Tibial artery (tissue), 4 donors: ENCODE results near the gene SCMH1.
A peak's percentile ranks its signal among the peaks of the same experiment; 100 is the strongest.

ENCODE experiments used
- DNase-seq, 2 donors: peaks; one replicate each; pipeline ENCODE4 v3.0.0-alpha.2; 2019
- H3K27ac ChIP-seq, 2 donors: fragments of 200-600 bp; sonication (generic) in 1 of 2; 1 replicate in 1 of 2; 2 replicates in 1 of 2; pipeline ENCODE4 v1.5.1; 2018 to 2019; ENCODE audit warnings: mild to moderate bottlenecking in 1 of 2
- H3K27me3 ChIP-seq, 2 donors: fragments of 200-600 bp; sonication (generic) in 1 of 2; one replicate each; pipeline versions ENCODE4 v1.5.1 to v1.6.0; 2016 to 2019
- H3K36me3 ChIP-seq, 3 donors: fragments of 200-600 bp; sonication (generic) in 2 of 3; one replicate each; pipeline ENCODE4 v1.5.1; 2016 to 2019; ENCODE audit warnings: mild to moderate bottlenecking in 2 of 3
- H3K4me1 ChIP-seq, 4 donors: fragments of 200-600 bp; sonication (generic) in 2 of 4; 1 replicate in 3 of 4; 2 replicates in 1 of 4; pipeline ENCODE4 v1.5.1; 2016 to 2019
- H3K4me3 ChIP-seq, 2 donors: fragments of 200-600 bp; sonication (generic) in 1 of 2; 1 replicate in 1 of 2; 2 replicates in 1 of 2; pipeline ENCODE4 v1.5.1; 2018 to 2019; ENCODE audit warnings: mild to moderate bottlenecking in 2 of 2
- H3K9me3 ChIP-seq, 3 donors: fragments of 200-600 bp; sonication (generic) in 1 of 3; one replicate each; pipeline ENCODE4 v1.5.1; 2016 to 2019
- intact Hi-C: fragments of 100-400 bp; cut with DNase I; formaldehyde crosslinking; loops from one replicate; pipeline ENCODE4 v1.15.0; 2023; ENCODE audit warnings: low total_unique reads
- TF ChIP-seq, protein P1 (sequence below), 2 experiments: fragments of 200-600 bp in 1 of 2; fragments of 450-650 bp in 1 of 2; IDR thresholded peaks; one replicate each; pipeline ENCODE4 v1.5.1; 2017 to 2019; ENCODE audit warnings: antibody characterized with exemption in 2 of 2, mild to moderate bottlenecking in 1 of 2, moderate library complexity in 1 of 2

Gene SCMH1

GRCh38 chr1:41102653-41103052 is 139.5 kb downstream of the SCMH1 start:
- Histone ChIP-seq H3K27me3 (no peaks in the 10 kb centered on the region), H3K4me1 (peaks cover 0 to 62% (median 34%) of the 10 kb centered on the region in 4 donors), H3K36me3 (no peaks in the 10 kb centered on the region), H3K27ac (peak overlapping the region; percentile 50 to 60), H3K4me3 (no peak overlapping the region), H3K9me3 (no peaks in the 10 kb centered on the region)
- no peak for DNase-seq
- TF ChIP-seq, protein P1, sequence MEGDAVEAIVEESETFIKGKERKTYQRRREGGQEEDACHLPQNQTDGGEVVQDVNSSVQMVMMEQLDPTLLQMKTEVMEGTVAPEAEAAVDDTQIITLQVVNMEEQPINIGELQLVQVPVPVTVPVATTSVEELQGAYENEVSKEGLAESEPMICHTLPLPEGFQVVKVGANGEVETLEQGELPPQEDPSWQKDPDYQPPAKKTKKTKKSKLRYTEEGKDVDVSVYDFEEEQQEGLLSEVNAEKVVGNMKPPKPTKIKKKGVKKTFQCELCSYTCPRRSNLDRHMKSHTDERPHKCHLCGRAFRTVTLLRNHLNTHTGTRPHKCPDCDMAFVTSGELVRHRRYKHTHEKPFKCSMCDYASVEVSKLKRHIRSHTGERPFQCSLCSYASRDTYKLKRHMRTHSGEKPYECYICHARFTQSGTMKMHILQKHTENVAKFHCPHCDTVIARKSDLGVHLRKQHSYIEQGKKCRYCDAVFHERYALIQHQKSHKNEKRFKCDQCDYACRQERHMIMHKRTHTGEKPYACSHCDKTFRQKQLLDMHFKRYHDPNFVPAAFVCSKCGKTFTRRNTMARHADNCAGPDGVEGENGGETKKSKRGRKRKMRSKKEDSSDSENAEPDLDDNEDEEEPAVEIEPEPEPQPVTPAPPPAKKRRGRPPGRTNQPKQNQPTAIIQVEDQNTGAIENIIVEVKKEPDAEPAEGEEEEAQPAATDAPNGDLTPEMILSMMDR (IDR thresholded peaks at IDR 0.05) = no peak
- intact Hi-C loops = loop anchor here (10.0 kb wide), 1 partner anchor 48 kb away; no protein-coding TSS in a partner anchor

DNA sequence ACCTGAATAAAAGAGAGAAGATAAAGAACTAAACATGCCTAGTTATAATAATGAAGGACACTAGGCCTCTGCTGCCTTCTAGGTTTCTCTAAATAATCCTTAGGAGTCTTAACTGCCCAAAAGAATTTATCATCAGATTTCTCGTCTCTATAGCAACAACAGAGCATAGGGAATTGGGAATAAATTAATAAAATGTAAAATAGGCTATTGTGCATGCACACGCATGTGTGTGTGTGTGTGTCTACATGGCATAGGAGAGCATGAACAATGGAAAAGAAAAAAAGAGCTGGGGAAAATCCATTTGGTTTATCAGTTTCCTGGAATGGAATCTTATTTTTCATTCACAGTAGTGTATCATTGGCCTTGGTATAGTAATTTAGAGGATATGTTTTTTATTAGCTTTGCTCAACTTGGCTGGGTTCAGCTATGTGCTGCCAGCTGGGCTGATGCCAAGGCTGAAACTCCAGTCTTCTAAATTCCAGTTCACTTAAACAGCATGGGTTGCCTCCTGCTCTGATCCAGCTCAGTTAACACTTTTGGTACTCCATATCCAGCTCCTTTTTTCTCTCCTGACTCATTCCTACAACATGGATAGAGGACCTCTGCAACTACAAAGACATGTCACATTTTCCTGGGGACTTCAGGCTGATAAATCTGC is 140.0 kb downstream of the SCMH1 start:
- Histone ChIP-seq H3K4me1 (peaks cover 0 to 64% (median 36%) of the 10 kb centered on the region in 4 donors), H3K36me3 (no peaks in the 10 kb centered on the region), H3K9me3 (no peaks in the 10 kb centered on the region), H3K4me3 (no peak overlapping the region), H3K27me3 (no peaks in the 10 kb centered on the region), H3K27ac (peak overlapping the region; percentile 50 to 60)
- TF ChIP-seq, protein P1 (IDR thresholded peaks at IDR 0.05) = no peak
- intact Hi-C loops = loop anchor here (10.0 kb wide), 1 partner anchor 47 kb away; no protein-coding TSS in a partner anchor
- DNase-seq = peak; percentile 89 to 96

- no peak for DNase-seq
- H3K27ac ChIP-seq = peak overlapping the region; percentile 23 to 60
- H3K9me3 ChIP-seq = no peaks in the 10 kb centered on the region
- H3K4me3 ChIP-seq = no peak overlapping the region
- no peaks in the 10 kb centered on the region for H3K27me3 ChIP-seq
- no peaks in the 10 kb centered on the region for H3K36me3 ChIP-seq
- peaks cover 0 to 67% (median 43%) of the 10 kb centered on the region in 4 donors for H3K4me1 ChIP-seq
- TF ChIP-seq, protein P1 (IDR thresholded peaks at IDR 0.05) = no peak
- intact Hi-C loops = loop anchor here (10.0 kb wide), 1 partner anchor 46 kb away; no protein-coding TSS in a partner anchor
Measured at GRCh38 chr1:41101076-41101475, 141.0 kb downstream of the SCMH1 start.

- no peaks in the 10 kb centered on the region for H3K9me3 ChIP-seq
- no peaks in the 10 kb centered on the region for H3K27me3 ChIP-seq
- H3K27ac ChIP-seq = peak overlapping the region in 1 of 2 donors; percentile 1
- TF ChIP-seq, protein P1 (IDR thresholded peaks at IDR 0.05) = no peak
- no peaks in the 10 kb centered on the region for H3K36me3 ChIP-seq
- intact Hi-C loops = loop anchor here (10.0 kb wide), 1 partner anchor 45 kb away; no protein-coding TSS in a partner anchor
- peaks cover 0 to 67% (median 43%) of the 10 kb centered on the region in 4 donors for H3K4me1 ChIP-seq
- DNase-seq = no peak
- no peak overlapping the region for H3K4me3 ChIP-seq
Measured at GRCh38 chr1:41100170-41100569, 141.9 kb downstream of the SCMH1 start.

DNA sequence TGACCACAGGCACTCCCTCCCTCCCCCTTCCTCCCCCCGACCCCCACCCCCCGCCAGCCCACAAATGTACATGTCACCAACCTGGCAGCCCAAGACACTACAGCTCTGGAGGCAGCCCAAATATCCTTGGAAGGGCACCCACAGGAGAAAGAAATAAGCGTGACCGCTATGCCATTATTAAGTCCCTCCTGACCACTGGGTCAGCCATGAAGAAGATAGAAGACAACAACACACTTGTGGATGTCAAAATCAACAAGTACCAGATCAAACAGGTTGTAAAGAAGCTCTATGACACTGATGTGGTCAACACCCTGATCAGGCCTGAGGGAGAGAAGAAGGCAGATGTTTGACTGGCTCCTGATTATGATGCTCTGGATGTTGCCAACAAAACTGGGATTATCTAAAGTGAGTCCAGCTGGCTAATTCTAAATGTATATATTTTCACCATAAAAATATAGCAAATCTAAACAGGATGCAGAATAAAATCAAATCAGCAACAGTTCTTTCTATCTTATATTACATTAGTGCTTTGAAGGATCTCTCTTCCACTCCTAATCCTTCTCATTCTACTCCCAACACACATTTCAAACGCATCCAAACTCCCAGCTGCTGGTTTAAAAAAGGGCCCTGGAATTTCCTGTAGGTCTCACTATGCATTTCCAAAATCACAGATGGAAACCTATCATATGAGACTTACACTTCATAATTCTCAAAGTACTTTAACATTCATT is 143.2 kb downstream of the SCMH1 start:
- Histone ChIP-seq H3K4me1 (peaks cover 0 to 58% (median 37%) of the 10 kb centered on the region in 4 donors), H3K9me3 (no peaks in the 10 kb centered on the region), H3K4me3 (no peak overlapping the region), H3K27me3 (no peaks in the 10 kb centered on the region), H3K27ac (peak overlapping the region in 1 of 2 donors; percentile 1), H3K36me3 (no peaks in the 10 kb centered on the region)
- no peak for DNase-seq
- intact Hi-C loops = no loop called here
- TF ChIP-seq, protein P1 (IDR thresholded peaks at IDR 0.05) = no peak
